NOMO-1 (cell line): ENCODE measurements around the gene SLC35F3.

Experiments used
- DNase-seq, 2 experiments: peaks; one replicate each; lab custom pipeline; 2025; ENCODE audit not compliant: unreplicated experiment in 2 of 2; lab: John Stamatoyannopoulos, UW

The SLC35F3 gene

DNA sequence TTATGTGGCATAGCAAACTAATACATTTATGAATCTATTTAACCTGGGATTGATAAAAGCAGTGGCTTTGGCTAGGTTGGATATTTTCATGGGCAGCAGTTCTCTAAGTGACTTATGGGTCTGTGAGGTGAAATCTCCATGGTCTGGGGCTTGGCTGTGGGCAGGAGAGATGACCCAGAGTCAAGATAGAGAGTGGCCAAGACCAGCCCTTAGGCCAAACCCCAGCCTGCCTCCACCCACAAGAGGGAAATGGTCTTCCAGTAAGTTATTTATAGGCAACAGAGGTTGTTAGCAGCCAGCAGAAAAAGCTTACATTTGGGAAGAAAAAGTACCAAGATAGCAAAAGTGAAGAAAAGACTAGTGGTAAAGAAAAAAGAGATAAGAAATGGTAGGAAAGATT is 61.4 kb downstream of the SLC35F3 start:
- no peak for DNase-seq

DNA sequence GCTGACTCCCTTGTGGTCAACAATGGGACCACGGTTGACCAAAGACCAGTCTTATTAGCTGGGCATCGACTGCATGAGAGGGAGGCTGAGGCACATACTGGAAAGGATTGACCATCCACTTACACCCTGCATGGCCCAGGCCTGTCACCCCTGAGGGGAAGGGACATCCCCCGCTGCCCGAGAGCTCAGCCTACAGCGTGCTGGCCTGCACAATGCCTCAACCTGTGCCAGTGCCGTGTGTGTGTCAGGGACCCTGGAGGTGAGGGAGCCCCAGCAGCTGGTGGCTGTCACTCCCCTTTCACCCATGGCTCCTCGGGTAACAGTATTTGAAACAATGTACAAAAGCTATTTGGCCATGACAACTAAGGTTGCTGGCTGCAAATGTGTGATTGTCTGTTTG is 67.3 kb downstream of the SLC35F3 start:
- no peak for DNase-seq

DNA sequence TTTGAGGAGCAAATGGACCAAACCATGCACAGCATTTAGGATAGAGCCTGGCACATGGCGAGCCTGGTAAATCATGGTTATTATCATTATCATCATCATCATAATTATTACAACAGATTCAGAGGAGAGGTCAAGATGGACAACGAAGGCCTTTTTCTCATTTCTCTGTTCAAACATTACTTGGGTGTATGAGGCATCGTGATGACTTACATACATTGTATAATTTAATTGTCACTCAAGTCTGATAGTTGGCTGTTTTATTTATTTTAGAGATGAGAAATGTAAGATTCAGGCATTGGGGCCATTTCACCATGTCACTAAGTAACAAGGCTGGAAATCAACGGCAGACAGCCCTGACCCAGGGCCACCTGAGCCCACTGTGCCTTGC is 68.1 kb downstream of the SLC35F3 start:
- DNase-seq = no peak

DNA sequence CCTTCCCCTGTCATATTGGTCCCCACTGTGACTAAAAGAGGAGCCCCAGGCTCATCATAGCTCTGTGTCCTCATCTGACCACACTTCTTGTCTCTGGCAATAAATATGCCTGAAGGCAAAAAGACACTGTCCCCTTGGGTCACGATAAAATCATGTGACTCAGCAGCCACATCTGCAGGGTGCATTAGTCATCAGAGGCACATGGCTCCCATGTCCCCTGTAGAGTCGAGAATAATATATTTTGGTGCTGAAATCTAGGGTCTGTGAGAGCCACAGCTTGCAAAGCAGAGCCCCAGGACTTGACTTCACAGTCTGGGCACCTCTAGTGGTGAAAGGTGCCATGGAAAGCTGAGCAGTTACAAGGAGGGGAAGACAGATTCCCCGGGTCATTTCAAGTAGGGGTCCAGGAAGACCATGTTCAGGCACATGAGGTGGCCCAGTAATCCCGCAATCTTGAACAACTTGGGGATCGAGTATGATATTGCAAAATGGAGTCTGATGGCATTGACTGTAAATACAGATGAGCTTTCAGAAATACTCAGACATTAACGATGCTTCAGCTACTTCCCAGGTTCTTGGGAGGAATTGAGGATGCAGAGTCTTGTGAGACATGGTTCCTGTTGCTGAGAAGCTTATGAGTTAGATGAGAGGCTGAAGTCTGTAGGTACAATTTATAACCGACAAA is 68.6 kb downstream of the SLC35F3 start:
- no peak for DNase-seq

DNA sequence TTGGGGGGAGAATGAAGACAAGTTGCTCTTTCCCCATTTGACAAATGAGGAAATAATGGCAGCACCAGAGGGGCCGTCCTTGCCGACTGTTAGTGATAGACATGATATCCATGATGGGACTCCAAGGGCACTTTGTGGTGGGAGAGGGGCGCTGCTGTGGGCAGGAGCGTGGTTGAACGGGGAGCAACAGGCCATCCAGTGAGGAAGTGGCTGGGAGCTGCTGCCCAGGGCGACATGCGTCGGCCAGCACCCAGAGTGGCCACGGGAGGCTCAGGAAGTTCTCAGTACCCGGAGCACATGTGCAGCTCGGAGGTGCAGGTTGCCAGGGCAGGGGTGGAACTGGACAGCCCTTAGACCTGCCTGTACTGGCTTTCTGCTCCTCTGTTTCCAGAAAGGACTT is 71.0 kb downstream of the SLC35F3 start:
- DNase-seq = no peak

DNA sequence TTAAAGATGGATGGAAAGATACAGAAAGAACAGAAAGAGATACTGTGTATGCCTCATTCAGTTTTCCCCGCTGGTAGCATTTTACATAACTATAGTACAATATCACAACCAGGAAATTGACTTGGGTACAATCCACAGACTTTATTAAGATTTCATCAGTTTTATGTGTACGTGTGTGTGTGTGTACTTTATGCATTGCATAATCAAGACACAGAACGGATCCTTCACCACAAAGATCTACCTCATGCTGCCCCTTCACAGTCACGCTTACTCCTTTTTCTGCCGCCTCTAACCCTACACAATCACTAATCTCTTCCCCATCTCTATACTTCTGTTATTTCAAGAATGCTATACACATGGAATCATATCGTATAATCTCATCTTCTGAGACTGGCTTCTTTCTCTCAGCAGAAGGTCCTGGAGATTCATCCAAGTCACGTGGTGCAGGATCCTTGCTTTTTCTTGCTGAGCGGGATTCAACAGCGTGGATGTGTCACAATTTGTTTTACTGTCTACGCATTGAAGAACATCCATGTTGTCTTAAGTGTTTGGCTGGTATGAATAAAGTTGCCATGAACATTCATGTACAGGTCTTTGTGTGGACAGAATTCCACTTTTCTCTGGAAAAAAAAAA is 76.7 kb downstream of the SLC35F3 start:
- no peak for DNase-seq

DNA sequence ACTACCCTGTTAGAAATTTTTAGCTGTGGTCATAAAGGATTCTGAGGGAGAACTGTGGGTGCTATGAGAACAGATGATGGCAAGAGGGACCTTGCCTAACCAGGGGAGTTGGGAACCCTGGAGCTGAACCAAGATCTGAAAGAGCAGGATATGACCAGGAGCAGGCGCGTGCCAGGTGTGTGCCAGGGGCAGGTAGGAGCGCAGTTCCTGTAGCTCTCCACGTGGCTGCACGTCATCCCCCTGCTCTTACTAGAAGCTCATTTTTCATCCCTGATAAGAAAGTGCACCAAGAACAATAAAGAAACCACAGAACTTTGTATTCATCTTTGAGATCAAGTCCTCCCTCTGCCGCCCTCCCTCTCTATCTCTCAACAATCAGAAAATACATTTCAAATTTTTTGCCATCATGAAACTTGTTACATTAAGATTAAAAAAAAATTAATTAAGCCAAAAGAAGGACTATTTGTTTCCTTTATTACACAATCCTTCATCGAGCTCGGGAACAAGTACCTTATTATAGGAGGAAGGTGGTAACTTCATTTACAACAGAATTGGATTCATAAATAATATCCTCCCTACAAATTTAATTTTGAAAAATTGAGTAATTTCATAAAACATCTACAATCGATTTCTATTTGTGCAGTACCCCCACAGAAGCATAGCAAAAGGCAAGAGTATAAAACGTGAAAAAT is 78.5 kb downstream of the SLC35F3 start:
- no peak for DNase-seq

DNA sequence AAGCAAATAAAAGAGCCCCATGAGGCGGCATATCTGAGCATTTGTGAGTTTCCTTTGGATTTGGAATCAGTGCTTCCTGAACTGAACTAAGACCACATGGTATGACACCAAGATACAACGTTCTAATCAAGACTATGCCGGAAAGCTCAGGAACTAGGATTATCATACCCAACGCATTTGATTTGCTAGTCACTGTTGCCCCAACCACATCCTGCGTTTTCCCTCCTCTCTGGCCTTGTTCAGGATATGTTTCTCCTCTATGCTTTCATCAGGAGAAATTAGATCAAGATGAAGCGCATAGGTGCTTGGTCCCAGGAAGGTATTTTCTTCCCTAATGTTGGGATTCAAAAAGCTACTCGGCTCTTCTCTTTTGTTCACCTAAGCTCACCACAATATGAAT is 79.3 kb downstream of the SLC35F3 start:
- DNase-seq = no peak

DNA sequence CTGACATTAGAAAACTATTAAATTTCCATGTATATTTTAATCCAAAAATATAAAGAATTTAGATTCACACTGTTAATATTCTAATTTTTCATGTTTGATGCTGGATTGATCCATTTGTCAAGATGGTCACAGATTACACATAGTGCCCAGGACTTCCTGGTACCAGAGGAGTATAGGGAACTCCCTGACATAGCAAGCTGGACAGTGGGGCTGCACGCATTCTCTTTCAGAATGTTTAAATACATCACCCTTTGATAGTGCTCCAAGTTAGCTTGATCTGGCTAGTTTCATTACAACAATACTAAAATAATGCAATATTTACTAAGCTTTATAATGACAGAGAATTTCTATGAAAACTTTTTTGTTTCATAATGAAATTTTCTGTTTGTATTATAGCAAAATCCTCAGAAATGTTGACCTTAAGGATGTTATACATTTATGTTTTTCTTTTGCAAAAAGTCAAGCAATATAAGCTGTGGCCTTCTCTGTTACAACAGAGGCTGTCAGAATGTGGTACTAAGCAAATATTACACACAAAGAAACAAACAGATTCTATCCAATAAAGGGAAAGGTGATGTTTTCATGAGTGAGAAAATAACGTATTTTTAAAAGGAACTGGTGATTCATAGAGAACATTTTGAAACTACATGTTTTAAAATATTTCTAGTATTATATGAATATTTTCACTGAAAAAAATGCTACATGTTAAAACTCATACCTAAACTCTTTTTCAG is 84.7 kb downstream of the SLC35F3 start:
- DNase-seq = no peak

DNA sequence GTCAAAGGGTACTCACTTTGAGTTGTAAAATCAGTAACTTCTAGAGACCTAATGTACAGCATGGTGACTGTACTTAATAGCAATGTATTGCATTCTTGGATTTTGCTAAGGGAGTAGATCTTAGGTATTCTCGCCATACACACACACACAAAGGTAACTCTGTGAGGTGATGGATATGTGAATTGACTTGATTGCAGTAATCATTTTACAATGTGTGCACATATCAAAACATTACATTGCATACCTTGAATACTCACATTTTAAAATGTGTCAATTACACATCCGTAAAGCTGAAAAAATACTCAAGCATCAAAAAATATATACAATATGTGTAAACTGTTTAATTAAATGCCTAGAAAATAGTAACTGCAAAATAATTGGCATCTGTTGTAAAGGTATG is 86.0 kb downstream of the SLC35F3 start:
- DNase-seq = no peak

DNA sequence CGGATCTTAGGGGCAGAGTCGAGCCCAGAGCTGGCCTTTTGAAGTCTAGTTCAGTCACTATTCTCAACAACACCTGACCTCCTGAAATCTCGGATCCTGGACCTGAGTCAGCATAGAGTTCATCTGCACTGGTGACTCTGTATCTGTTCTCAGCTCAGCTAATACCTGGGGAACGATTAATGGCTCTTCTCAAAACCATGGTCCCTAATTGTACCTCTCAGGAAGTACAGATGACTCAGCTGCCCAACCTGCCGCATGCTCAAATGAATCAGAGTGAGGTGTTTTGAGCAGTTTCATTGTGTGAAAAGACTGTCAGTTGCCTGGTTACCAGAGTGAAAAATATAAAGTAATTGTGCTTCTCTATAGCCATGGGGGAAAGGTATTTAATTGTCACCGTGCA is 89.2 kb downstream of the SLC35F3 start:
- no peak for DNase-seq

DNA sequence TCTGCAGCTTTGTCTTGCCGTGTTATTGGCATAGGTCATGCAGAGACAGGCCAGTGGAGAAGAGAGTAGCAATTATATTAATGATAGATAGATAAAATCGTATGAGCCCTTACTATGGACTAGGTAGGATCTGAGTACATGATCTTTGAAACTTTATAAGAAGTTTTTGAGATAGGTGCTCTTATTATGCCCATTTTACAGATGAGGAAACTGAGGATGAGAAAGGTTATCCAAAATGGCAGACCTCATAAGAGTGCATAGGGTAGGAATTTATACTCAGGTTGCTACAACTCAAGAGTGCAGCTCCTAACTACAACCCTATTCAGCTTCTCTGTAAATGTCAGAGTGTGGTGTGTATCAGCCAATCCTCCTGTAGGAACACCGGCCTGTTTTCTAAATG is 89.6 kb downstream of the SLC35F3 start:
- DNase-seq = no peak

DNA sequence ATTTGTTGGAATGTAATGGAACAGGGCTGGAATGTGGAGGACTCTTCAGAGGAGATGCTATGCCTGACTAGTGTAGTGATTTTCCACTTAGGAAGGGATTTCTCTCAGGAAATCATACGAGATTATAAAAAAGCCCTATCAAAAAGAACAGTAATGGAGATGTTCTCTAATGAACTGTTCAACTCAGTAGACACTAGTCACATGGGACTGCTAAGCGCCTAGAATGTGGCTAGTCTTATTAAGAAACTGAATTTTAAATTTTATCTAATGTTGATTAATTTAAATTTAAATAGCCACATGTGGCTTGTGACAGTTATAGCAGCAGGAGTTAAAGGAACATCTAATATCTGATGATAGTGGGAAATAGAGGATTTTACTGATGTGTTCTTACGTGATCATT is 94.0 kb downstream of the SLC35F3 start:
- no peak for DNase-seq

DNA sequence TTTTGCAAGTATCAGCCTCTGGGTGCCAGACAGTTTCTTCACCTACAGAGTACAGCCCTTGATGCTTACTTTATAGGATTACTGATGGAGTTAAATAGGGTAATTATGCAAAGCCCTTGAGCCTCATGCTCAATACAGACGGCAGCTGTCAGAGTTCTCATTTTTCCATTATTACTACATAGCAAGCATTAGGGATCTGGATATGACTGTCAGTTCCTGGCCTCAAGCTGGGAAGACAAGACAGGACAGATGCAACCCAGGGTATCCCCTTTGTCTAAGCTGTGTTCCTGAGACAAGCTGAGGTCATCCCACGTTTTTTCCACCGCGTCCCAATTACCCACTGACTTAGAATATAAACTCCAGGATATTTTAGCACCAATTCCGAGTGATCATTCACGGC is 94.4 kb downstream of the SLC35F3 start:
- no peak for DNase-seq

DNA sequence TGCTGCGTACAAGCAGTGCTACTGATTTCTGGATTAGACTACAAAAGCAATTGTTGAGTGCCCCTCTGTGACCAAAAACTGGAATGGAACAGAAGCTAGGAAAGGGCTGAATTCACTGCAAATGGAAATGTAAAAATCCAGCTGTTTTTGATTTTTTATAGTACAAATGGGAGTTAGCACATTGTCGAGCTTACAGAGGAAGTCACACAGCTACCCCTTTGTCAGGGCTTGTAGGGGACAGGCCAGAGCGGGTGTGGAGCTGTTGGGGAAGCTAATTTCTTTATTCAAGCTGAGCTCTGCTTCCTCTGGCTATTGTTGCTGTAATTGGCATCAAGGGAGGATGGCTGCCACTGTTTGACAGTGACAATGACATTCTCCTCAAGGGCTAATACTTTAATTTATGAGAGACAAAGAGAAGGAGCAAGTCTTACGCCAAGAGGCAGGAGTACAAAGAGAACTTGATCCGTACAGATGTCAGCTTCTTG is 96.1 kb downstream of the SLC35F3 start:
- no peak for DNase-seq

DNA sequence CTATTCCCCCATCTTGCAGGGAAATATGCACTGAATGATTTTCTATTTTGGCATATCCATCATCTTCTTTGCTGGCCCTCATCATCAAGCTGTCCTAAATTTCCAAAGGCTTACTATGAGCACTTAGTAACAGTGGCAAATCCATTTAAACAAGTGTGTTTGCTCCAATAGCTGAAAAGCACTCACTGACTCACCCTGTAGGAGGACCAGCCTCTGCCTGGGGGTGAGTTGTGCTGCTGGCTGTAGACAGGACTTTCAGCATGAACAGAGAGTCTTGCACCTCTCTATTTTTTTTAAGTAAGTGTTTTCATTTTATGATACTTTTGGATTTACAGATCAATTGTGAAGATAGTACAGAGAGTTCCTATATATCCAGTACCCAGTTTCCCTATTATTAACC is 97.3 kb downstream of the SLC35F3 start:
- DNase-seq = no peak

DNA sequence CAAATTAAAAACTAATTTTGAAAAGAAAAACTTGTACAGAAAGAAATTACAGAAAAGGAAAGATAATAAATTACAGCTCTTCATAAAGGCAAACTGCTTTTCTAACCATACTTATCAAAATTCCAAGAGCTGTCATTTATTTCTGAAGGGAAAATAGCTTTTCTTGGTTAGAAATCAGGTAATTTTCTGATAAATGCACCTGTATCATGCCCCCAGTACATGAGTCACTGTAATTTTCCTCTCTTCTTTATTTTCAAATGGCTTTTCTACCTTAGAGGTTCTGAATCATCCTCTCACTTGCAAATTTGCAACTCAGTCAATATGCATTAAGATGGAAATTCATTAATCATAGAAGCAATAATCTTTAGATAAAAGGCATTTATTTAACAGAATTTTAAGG is 100.1 kb downstream of the SLC35F3 start:
- DNase-seq = no peak

DNA sequence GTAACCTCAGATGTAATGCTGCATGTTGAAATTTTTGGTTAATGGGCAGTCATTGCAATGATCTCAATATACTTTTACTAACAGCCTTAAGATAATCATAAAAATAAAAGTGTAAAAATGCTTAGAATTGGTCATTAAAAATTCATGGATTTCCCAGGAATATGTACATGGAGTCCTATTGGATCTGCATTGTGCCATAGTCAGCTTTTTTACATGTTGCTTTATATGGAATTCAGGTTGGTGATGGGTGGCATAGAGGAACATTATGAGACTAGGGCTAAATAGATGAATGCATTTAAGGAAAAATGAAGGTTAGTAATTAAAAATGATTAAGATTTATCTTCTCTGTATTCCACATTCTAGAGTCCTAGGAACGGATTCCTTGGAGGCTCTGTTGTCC is 103.2 kb downstream of the SLC35F3 start:
- DNase-seq = no peak

DNA sequence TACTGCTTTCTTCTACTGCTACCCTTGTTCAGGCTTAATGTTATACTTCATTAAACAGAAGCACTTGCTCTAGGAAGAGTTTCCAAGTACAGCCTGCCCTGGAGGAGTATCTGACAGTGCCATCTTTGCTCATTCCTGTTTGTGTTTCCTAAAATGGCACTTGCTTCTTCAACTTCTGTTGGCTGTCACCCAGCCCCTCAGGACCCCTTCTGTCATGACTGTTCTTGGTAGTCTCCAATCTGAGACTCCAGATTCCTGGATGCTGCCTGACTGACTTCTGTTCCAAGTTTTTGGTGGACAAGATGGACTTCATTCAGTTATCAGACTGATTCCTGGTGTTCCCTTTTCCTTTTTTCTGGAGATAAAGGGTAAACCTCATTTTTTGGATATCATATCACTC is 104.1 kb downstream of the SLC35F3 start:
- no peak for DNase-seq

DNA sequence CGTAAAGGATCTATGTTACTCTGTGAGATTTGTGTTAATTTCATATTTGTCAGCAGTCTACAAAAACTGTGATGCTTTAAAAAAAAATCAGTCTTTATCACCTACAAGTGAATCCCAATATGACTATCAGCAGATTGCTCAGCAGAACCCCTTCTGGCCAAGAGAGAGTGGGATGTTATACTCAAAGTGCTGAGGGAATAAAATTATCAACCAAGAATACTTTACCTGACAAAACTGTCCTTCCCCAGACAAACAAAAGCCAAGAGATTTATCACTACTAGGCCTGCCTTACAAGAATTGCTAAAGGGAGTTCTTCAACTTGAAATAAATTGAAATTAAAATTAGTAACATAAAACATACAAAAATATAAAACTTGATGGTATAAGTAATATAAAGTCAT is 105.2 kb downstream of the SLC35F3 start:
- no peak for DNase-seq

DNA sequence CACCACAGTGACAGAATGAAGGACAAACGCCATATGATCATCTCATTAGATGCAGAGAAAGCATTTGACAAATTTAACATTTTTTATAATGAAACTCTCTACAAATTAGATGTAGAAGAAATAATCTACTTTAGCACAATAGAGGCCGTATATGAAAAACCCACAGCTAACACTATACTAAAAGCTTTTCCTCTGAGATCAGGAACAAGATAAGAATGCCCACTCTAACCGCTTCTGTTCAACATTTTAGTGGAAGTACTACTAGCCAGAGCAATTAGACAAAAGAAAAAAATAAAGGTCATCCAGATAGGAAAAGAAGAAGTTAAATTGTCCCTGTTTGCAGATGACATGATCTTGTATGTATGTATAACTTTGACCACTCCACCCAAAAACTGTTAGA is 109.7 kb downstream of the SLC35F3 start:
- no peak for DNase-seq

DNA sequence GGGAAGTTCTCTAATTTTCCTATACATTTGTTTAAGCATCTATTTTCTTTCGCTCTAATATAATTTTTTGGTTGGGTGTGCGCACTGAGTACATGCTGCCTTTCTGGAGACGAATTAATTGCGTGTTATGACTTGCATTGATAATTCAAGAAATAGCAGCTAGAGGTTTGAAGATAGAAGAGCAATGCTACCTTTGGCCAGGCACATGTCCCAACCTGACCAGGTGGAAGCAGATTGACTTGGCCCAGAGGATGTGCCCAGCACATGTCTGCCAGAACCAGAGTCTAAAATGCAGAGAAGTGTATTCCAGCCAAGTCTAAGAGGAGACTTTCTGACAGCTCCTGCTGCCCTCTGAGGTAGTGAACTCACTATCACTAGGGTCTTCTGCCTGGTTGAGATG is 114.3 kb downstream of the SLC35F3 start:
- DNase-seq = no peak
